Suppressor macrophage (primary cell): ENCODE results near the gene ZFAND2B.

ENCODE experiments used
- DNase-seq, 4 experiments: peaks; one replicate each; pipeline ENCODE4 v3.0.0-alpha.2; 2020 to 2022

Gene ZFAND2B

GRCh38 chr2:219220652-219221402 is 14.2 kb downstream of the ZFAND2B start:
- DNase-seq: peak in 3 of 4 experiments; percentile 31 to 45 (median 39)

DNA sequence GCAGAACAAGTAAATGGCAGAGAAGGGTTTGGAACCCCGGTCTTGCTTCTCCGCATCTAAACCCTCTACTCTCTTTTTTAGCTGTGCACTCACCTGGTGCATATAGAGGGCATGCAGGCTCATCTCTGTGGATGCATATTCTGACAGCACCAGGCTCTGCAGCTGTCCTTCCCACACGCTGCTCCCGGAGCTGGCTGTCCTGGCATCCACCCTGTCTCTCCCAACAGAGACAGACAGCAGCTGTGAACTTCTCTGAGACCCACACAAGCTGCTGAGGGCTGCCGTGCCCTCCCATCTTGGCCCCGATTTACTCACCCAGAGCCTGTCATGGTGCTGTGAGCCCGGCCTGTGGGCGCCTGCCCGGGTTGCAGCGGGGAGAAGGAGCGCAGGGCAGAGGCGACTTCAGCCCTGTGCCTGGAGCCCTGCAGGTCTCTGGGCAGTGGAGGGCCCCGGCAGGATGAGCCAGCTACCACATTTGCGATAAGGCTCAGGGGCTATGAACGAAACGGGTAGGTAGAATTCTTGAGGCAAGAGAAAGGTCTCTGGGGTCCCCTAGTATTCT is 15.5 kb downstream of the ZFAND2B start:
- no peak for DNase-seq

GRCh38 chr2:219223831-219224610 is 17.4 kb downstream of the ZFAND2B start:
- no peak for DNase-seq

DNA sequence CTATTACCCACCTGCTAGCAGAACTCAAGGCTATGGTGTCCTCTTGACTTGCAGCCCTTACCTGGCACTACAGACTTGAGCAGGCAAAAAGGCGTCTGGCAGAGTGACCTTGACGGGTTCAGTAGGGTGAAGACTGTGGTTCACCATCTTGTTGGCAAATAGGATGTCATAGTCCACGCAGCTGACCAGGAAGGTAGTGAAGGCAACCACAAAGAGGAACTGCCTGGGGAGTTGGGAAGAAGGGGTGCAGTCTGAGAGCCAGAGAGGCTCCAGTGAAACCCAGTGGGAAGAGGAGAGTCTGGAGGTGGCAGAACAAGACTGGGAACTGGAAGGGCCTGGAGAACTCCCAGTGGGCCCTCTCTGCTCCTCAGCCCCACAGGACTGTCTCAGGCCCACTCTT is 18.8 kb downstream of the ZFAND2B start:
- DNase-seq: peak; percentile 70 to 82 (median 82)

GRCh38 chr2:219228041-219228910 is 21.7 kb downstream of the ZFAND2B start:
- peak; percentile 26 to 63 (median 47) for DNase-seq

DNA sequence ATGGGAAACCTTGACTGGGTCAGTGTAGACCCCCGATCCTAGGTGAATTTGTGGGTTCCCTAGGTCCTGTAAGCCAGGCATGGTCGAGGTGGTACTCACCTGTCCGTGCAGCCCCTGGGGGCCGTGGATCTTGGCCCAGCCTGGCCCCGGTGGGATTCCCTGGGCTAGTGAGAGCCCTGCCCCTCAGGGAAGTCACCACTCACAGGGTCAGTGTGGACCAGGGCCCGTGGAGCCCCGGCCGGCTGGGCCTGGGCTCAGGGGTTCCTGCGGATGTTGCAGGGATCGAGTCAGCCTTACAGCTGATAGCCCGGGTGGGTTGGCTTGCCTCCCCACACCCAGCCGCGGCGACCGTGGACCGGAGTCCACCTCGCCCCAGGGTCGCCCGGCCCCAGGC is 22.3 kb downstream of the ZFAND2B start:
- no peak for DNase-seq

GRCh38 chr2:219229305-219230058 is 22.9 kb downstream of the ZFAND2B start, which contains the start of the genes ANKZF1 and ATG9A:
Gene ANKZF1 (plus strand): TSS chr2:219229806. CDS start chr2:219230258, 452 bp downstream.
Gene ATG9A (minus strand): TSS chr2:219229636. CDS start chr2:219228024, 1,612 bp downstream.
- DNase-seq: peak; percentile 99

- peak; percentile 45 to 71 (median 57) for DNase-seq
These were observed 23.5 kb downstream of the ZFAND2B start for GRCh38 chr2:219230059-219230540.

DNA sequence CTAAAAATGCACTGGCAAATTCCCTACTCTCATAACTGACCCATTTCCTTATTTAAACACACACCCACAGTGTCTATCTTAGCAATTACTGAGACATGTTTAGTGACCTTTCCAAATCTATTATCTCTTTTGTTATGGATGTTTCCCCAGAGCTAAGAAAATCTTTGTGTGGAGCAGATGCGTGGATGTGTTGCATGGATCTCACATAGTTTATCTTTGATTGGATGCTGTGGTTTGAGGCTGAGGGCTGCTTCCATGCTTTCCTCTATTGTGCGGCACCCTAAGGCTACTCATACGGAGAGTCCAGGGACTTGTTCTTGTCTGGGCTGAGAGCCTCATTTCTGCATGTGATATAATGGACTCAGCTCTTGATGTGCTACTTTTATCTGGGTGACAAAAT is 27.7 kb downstream of the ZFAND2B start:
- no peak for DNase-seq

- peak; percentile 62 to 82 (median 72) for DNase-seq
These were observed 36.7 kb downstream of the ZFAND2B start for GRCh38 chr2:219243291-219243761.

- DNase-seq: no peak
These were observed 38.2 kb downstream of the ZFAND2B start for GRCh38 chr2:219244789-219245147.

DNA sequence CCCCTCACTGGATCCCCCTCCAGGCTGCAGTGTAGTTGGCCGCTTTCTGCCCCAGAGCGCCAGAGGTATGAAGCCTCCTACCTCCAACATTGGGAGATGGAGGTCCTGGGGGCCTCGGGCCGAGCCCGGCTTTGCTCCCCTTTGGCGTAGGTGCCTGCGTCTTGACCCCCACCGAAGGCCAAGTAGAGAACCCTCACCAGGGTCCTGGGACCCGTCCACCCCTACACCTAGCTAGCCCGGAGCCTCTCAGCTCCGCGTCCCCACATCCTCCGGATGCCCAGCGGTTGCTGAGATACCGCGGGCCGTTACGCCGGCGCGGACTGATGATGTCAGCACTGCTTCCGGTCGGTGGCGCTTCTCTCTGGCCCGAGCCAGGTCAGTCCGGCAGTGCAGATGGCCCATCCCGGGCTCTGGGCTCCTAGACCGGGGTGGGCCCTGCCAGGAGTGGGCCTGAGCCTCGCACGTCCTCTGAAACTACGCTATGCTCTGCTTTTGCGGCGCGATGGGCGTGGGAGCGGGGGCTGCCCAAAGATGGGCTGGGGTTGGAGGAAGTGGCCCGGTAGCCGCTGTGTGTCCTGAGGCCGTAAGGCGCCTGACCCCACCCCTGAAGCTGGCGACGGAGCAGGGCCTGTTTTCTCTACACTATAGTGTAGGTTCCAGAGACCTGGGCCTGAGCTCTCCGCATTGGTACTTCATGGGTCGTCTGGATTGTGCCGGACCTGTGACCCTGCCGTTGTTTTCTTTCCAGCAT is 38.7 kb downstream of the ZFAND2B start, which contains the start of the genes GLB1L and STK16:
GLB1L (minus strand) TSS at position 297 of the 751 bp plus-strand sequence. CDS start 1,871 bp downstream, outside the sequence.
STK16 (plus strand) TSS at position 332 of the 751 bp plus-strand sequence. CDS start 521 bp downstream, outside the sequence.
- DNase-seq: peak; percentile 94 to 97 (median 96)

GRCh38 chr2:219245899-219246230 is 39.3 kb downstream of the ZFAND2B start:
- no peak for DNase-seq

- no peak for DNase-seq
These were observed 40.0 kb downstream of the ZFAND2B start for GRCh38 chr2:219246559-219246958.

DNA sequence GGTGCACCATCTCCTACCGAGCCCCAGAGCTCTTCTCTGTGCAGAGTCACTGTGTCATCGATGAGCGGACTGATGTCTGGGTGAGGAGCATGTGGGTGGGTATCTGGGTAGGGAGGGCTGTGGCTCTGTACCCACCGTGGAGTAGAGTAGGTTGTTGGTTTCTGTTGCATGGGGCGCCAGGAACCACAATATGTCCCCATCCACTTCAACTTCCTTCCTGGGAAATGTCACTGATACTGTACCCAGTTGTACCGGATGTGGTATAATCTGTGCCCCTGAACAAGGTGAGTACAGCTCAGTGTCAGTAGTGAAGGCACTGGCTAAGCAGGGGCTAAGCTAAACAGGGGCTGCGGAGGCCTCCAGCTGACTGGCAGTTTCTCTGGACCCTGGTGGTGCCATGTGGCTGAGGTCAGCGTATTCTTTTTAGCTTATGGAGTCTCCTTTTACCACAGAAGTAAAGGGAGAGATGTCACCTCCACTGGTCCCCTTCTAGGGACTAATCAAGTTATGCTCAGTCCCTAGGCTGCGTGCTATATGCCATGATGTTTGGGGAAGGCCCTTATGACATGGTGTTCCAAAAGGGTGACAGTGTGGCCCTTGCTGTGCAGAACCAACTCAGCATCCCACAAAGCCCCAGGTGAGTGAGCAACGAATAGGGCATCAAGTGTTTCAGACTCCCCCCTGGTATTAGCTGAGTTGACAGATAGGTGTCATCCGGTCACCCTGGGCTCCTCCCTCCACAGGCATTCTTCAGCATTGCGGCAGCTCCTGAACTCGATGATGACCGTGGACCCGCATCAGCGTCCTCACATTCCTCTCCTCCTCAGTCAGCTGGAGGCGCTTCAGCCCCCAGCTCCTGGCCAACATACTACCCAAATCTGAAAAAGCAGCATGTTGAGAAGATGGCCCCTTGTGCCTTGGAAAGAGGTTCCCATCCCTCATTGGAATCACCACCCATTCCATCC is 41.4 kb downstream of the ZFAND2B start:
- peak in 2 of 4 experiments; percentile 29 to 37 for DNase-seq

GRCh38 chr2:219248845-219249202 is 42.2 kb downstream of the ZFAND2B start:
- no peak for DNase-seq

- DNase-seq: peak; percentile 30 to 63 (median 45)
These were observed 42.8 kb downstream of the ZFAND2B start for GRCh38 chr2:219249203-219249980.
